BLaER1 treated with 17β-estradiol and CSF1 and Interleukin-3, amounts not matched to agents 10 nM and 100 nM (cell line): ENCODE measurements around the gene MAGI2.

Source experiments
- H3K27ac ChIP-seq, 11 experiments: shearing (Covaris generic); formaldehyde crosslinking; 2 replicates each; pipeline ENCODE4 v1.8.1; 2022
- H3K27me3 ChIP-seq, 11 experiments: shearing (Covaris generic); formaldehyde crosslinking; 2 replicates each; pipeline ENCODE4 v1.8.1; 2022
- H3K36me3 ChIP-seq, 11 experiments: shearing (Covaris generic); formaldehyde crosslinking; 2 replicates each; pipeline ENCODE4 v1.8.1; 2022
- H3K4me1 ChIP-seq, 10 experiments: shearing (Covaris generic); formaldehyde crosslinking; 2 replicates each; pipeline ENCODE4 v1.8.1; 2022
- H3K4me2 ChIP-seq, 11 experiments: shearing (Covaris generic); formaldehyde crosslinking; 2 replicates each; pipeline ENCODE4 v1.8.1; 2022
- H3K4me3 ChIP-seq, 10 experiments: shearing (Covaris generic); formaldehyde crosslinking; 2 replicates each; pipeline ENCODE4 v1.8.1; 2022
- H3K9ac ChIP-seq, 11 experiments: shearing (Covaris generic); formaldehyde crosslinking; 2 replicates each; pipeline ENCODE4 v1.8.1; 2022
- H3K9me3 ChIP-seq, 11 experiments: shearing (Covaris generic); formaldehyde crosslinking; replicated peaks in 1 of 11; 2 replicates each; pipeline ENCODE4 v1.8.1; 2022
- H4K20me1 ChIP-seq, 11 experiments: shearing (Covaris generic); formaldehyde crosslinking; 2 replicates each; pipeline ENCODE4 v1.8.1; 2022
- Cebpa-rat ChIP-seq, 11 experiments: shearing (Covaris generic); IDR thresholded peaks; 2 replicates each; pipeline ENCODE4 v1.8.1; 2022

MAGI2 gene

GRCh38 chr7:78492146-78492545 lies 961.3 kb downstream of the MAGI2 start:
- H4K20me1 ChIP-seq, result no peaks in the 10 kb centered on the region
- H3K9ac ChIP-seq, result no peak overlapping the region
- no peaks in the 10 kb centered on the region for H3K4me1 ChIP-seq
- H3K4me3 ChIP-seq, result no peak overlapping the region
- H3K27ac ChIP-seq, result no peak overlapping the region
- H3K4me2 ChIP-seq, result no peak overlapping the region
- no peaks in the 10 kb centered on the region for H3K9me3 ChIP-seq
- no peak for TF ChIP-seq Cebpa-rat (IDR thresholded peaks at IDR 0.05)
- no peaks in the 10 kb centered on the region for H3K36me3 ChIP-seq
- no peaks in the 10 kb centered on the region for H3K27me3 ChIP-seq

DNA sequence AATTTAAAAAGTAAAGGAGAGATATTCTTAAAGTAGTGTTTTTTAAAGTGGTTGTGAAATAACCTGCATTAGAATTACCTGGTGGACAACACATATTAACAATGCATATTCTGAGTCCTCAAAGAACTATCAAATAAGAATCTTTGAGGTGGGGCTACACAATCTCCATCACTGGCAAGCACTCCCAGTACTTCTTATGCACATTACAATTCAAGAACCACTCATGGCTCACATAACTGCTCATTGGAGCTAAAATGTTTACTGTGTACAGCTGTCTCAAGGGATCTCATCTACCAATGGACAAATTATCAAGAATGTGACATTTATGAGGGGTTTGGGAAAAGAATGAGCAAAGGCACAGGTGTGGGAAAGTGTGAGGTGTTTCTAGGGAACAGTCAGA lies 962.9 kb downstream of the MAGI2 start:
- H3K27ac ChIP-seq, result no peak overlapping the region
- no peak overlapping the region for H3K4me3 ChIP-seq
- no peak for TF ChIP-seq Cebpa-rat (IDR thresholded peaks at IDR 0.05)
- H3K9ac ChIP-seq, result no peak overlapping the region
- H3K4me1 ChIP-seq, result no peaks in the 10 kb centered on the region
- no peaks in the 10 kb centered on the region for H4K20me1 ChIP-seq
- no peaks in the 10 kb centered on the region for H3K36me3 ChIP-seq
- no peaks in the 10 kb centered on the region for H3K9me3 ChIP-seq
- no peaks in the 10 kb centered on the region for H3K27me3 ChIP-seq
- H3K4me2 ChIP-seq, result no peak overlapping the region

GRCh38 chr7:78489476-78490240 lies 963.8 kb downstream of the MAGI2 start:
- no peak for TF ChIP-seq Cebpa-rat (IDR thresholded peaks at IDR 0.05)
- H3K36me3 ChIP-seq, result no peaks in the 10 kb centered on the region
- H3K4me3 ChIP-seq, result no peak overlapping the region
- no peaks in the 10 kb centered on the region for H3K9me3 ChIP-seq
- H3K4me1 ChIP-seq, result no peaks in the 10 kb centered on the region
- H4K20me1 ChIP-seq, result no peaks in the 10 kb centered on the region
- no peaks in the 10 kb centered on the region for H3K27me3 ChIP-seq
- no peak overlapping the region for H3K27ac ChIP-seq
- H3K4me2 ChIP-seq, result no peak overlapping the region
- no peak overlapping the region for H3K9ac ChIP-seq

- Histone ChIP-seq H3K4me2 (no peak overlapping the region), H3K9ac (no peak overlapping the region), H3K27ac (no peak overlapping the region), H3K4me1 (no peaks in the 10 kb centered on the region), H4K20me1 (no peaks in the 10 kb centered on the region), H3K9me3 (no peaks in the 10 kb centered on the region), H3K36me3 (no peaks in the 10 kb centered on the region), H3K4me3 (no peak overlapping the region), H3K27me3 (no peaks in the 10 kb centered on the region)
- no peak for TF ChIP-seq Cebpa-rat (IDR thresholded peaks at IDR 0.05)
Observed at GRCh38 chr7:78487464-78487863, 966.0 kb downstream of the MAGI2 start.

GRCh38 chr7:78479348-78479747 lies 974.1 kb downstream of the MAGI2 start:
- no peak overlapping the region for H3K27ac ChIP-seq
- H3K27me3 ChIP-seq, result no peaks in the 10 kb centered on the region
- no peak for TF ChIP-seq Cebpa-rat (IDR thresholded peaks at IDR 0.05)
- H3K36me3 ChIP-seq, result no peaks in the 10 kb centered on the region
- no peaks in the 10 kb centered on the region for H3K9me3 ChIP-seq
- H3K4me2 ChIP-seq, result no peak overlapping the region
- no peaks in the 10 kb centered on the region for H3K4me1 ChIP-seq
- no peak overlapping the region for H3K9ac ChIP-seq
- H3K4me3 ChIP-seq, result no peak overlapping the region
- H4K20me1 ChIP-seq, result no peaks in the 10 kb centered on the region

- no peak for TF ChIP-seq Cebpa-rat (IDR thresholded peaks at IDR 0.05)
Observed at GRCh38 chr7:78476851-78477405, 976.5 kb downstream of the MAGI2 start.

DNA sequence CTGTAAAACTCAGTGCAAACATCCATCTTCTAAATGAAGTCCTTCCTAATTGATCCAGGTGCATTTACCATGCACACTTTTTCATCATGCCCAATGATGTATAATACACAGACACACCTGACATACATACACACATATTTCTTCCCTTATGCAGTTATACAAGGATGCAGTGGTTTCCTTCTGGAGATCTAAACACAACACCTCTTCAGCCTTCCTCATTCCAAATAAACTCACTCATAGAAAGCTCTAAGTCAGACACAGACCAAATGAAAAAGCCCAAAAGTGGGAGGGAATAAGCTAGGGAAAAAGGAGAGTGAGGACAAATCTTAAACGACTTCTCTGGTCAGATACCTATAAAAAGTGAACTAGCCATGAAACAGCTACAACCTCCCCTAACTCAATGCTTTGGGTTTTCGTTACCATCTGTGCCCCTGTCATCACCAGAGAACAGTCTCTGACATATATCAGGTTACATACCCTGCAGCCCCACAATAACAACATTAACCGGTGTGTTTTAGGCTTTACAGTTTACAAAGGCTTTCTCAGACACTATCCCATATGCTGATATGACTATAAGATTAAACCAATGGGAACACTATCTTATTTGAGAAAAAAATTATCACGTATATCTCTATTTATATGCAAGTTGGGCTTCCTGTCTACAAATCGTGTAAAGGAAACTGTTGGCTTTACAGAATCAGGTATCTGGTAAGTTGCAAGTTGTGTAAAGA lies 979.7 kb downstream of the MAGI2 start:
- Histone ChIP-seq H3K4me3 (no peak overlapping the region), H3K27ac (no peak overlapping the region), H3K27me3 (no peaks in the 10 kb centered on the region), H3K4me2 (no peak overlapping the region), H3K36me3 (no peaks in the 10 kb centered on the region), H4K20me1 (no peaks in the 10 kb centered on the region), H3K9me3 (no peaks in the 10 kb centered on the region), H3K9ac (no peak overlapping the region), H3K4me1 (no peaks in the 10 kb centered on the region)
- no peak for TF ChIP-seq Cebpa-rat (IDR thresholded peaks at IDR 0.05)

More at GRCh38 chr7:78476851-78477405, 976.5 kb downstream of the MAGI2 start:
- H4K20me1 ChIP-seq, result no peaks in the 10 kb centered on the region
- H3K27me3 ChIP-seq, result no peaks in the 10 kb centered on the region
- no peak overlapping the region for H3K4me2 ChIP-seq
- H3K4me3 ChIP-seq, result no peak overlapping the region
- no peaks in the 10 kb centered on the region for H3K4me1 ChIP-seq
- H3K9me3 ChIP-seq, result no peaks in the 10 kb centered on the region
- H3K9ac ChIP-seq, result no peak overlapping the region
- H3K36me3 ChIP-seq, result no peaks in the 10 kb centered on the region
- H3K27ac ChIP-seq, result no peak overlapping the region

- Histone ChIP-seq H3K27me3 (no peaks in the 10 kb centered on the region), H3K4me2 (no peak overlapping the region), H3K4me1 (no peaks in the 10 kb centered on the region), H3K9me3 (no peaks in the 10 kb centered on the region), H4K20me1 (no peaks in the 10 kb centered on the region), H3K36me3 (no peaks in the 10 kb centered on the region), H3K27ac (no peak overlapping the region), H3K4me3 (no peak overlapping the region), H3K9ac (no peak overlapping the region)
- TF ChIP-seq Cebpa-rat (IDR thresholded peaks at IDR 0.05), result no peak
Observed at GRCh38 chr7:78473021-78473420, 980.4 kb downstream of the MAGI2 start.

- TF ChIP-seq Cebpa-rat (IDR thresholded peaks at IDR 0.05), result no peak
- Histone ChIP-seq H3K4me2 (no peak overlapping the region), H3K27ac (no peak overlapping the region), H4K20me1 (no peaks in the 10 kb centered on the region), H3K9ac (no peak overlapping the region), H3K36me3 (no peaks in the 10 kb centered on the region), H3K9me3 (no peaks in the 10 kb centered on the region), H3K27me3 (no peaks in the 10 kb centered on the region), H3K4me1 (no peaks in the 10 kb centered on the region), H3K4me3 (no peak overlapping the region)
Observed at GRCh38 chr7:78472519-78472918, 980.9 kb downstream of the MAGI2 start.

- Histone ChIP-seq H3K4me3 (no peak overlapping the region), H3K27ac (no peak overlapping the region), H3K4me1 (no peaks in the 10 kb centered on the region), H4K20me1 (no peaks in the 10 kb centered on the region), H3K27me3 (no peaks in the 10 kb centered on the region), H3K9me3 (no peaks in the 10 kb centered on the region), H3K9ac (no peak overlapping the region), H3K4me2 (no peak overlapping the region), H3K36me3 (no peaks in the 10 kb centered on the region)
- no peak for TF ChIP-seq Cebpa-rat (IDR thresholded peaks at IDR 0.05)
Observed at GRCh38 chr7:78465894-78466293, 987.6 kb downstream of the MAGI2 start.
